ENCODE results near the gene GAPDH. TPM values are rescaled to one million over a fixed set of nuclear protein-coding genes. Genes with fewer than 3 reads are reported as not detected.

The GAPDH gene
- total RNA-seq, 5 donors from 2014 or later (not counting 1 experiment from before 2014, with no cell fraction given), result 500 to 643 (median 605) TPM

DNA sequence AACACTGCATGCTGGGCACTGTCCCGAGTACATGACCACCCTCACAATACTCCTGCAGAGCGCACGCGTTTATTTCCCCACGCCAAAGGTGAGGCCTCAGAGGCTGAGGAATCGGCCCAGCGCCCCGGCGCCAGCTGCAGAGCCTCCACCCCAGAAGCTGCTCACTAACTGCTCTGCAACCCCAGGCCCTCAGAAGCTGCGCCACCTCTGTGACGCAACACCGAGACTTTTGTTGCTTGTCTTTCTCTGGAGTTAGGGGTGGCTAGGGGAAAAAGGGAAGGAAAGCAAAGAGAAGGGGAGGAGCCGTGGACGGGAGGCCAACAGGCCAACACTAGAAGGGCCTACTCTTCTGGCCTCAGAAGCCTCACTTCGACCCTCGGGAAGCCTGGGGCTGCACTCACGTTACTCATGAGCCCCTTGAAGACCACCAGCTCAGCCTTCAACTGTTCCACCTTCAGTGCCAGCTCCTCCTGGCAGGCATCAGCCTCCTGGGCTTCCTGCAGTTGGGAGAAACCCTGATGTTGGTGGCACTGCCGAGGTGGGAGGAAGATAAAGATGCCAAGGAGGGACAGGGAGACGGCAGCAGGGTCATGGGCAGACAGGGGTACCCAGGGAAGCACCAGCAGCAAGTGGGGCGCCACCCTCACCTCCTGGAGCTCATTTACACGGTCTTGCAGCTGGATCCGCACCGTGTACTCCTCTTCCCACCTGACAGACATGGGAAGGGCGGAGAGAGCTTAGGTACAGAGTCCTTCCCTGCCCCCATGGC lies 16.2 kb downstream of the GAPDH start:
- Histone ChIP-seq H3K4me3 (ENCODE audit: control insufficient read depth in 1 of 2, extremely low read depth in 1 of 2, low read length in 1 of 2) (no peak overlapping the region), H3K9me3 (no peaks in the 10 kb centered on the region), H3K27ac (ENCODE audit: low read length) (no peak overlapping the region), H3K27me3 (replicated peaks in 1 of 2; ENCODE audit: control insufficient read depth in 2 of 2, extremely low read depth in 1 of 2, insufficient read depth in 2 of 2, low read length in 1 of 2) (no peaks in the 10 kb centered on the region), H3K36me3 (ENCODE audit: control insufficient read depth in 2 of 2, extremely low read depth in 1 of 2, insufficient read depth in 1 of 2, low read length in 1 of 2) (peaks cover 8 to 70% of the 10 kb centered on the region in 2 donors), H3K4me1 (ENCODE audit: control insufficient read depth in 1 of 2, extremely low read depth in 1 of 2, insufficient read depth in 2 of 2, low read length in 2 of 2) (peaks cover 17 to 50% of the 10 kb centered on the region in 2 experiments)
- ChIA-PET POLR2A (interaction anchor here in 1 of 2 donors (0.7 kb wide), 1 partner anchor 9 kb away, joined by 3 read pairs; no protein-coding TSS in a partner anchor), CTCF (interaction anchor here in 1 of 2 donors (0.6 kb wide), 1 partner anchor 89 kb away, joined by 4 read pairs; no protein-coding TSS in a partner anchor)
- H3K36me3 Mint-ChIP-seq, result peaks cover 25% of the 10 kb centered on the region
- H3K4me1 Mint-ChIP-seq, result peaks cover 38 to 49% (median 45%) of the 10 kb centered on the region in 3 donors
- no peak overlapping the region for H3K27ac Mint-ChIP-seq
- WGBS (ENCODE audit: insufficient coverage), result 88% methylated on average over 15 of the region's 24 CpGs
- H3K27me3 Mint-ChIP-seq, result no peaks in the 10 kb centered on the region
- ATAC-seq (replicated peaks in 1 of 4) (no peak), DNase-seq (no peak)
- no peak overlapping the region for H3K4me3 Mint-ChIP-seq
- H3K9me3 Mint-ChIP-seq, result no peaks in the 10 kb centered on the region

DNA sequence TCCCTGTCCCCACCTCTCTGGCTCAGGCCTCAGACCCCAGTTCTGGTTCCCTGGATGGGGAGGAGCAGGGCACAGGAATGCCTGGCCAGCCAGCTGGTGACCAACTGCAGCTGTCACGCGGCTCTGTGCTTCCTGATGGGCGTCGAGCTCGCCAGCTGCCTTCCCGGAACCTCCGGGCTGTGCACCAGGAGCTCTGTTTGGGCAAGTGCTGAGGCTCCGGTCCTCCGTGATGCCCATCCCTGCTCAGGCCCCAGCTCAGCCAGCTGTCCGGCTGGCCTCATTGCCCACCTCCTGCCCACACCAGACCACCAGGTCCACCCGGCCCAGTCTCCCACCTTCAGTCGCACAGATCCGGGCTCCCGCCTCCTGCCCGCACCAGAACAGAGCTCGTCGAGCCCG lies 16.7 kb downstream of the GAPDH start:
- H3K4me1 Mint-ChIP-seq, result peaks cover 38 to 49% (median 48%) of the 10 kb centered on the region in 3 donors
- no peak overlapping the region for H3K4me3 Mint-ChIP-seq
- Histone ChIP-seq H3K36me3 (ENCODE audit: control insufficient read depth in 2 of 2, extremely low read depth in 1 of 2, insufficient read depth in 1 of 2, low read length in 1 of 2) (peaks cover 8 to 64% of the 10 kb centered on the region in 2 donors), H3K9me3 (no peaks in the 10 kb centered on the region), H3K27me3 (replicated peaks in 1 of 2; ENCODE audit: control insufficient read depth in 2 of 2, extremely low read depth in 1 of 2, insufficient read depth in 2 of 2, low read length in 1 of 2) (no peaks in the 10 kb centered on the region), H3K4me3 (ENCODE audit: control insufficient read depth in 1 of 2, extremely low read depth in 1 of 2, low read length in 1 of 2) (no peak overlapping the region), H3K4me1 (ENCODE audit: control insufficient read depth in 1 of 2, extremely low read depth in 1 of 2, insufficient read depth in 2 of 2, low read length in 2 of 2) (peaks cover 17 to 50% of the 10 kb centered on the region in 2 experiments), H3K27ac (ENCODE audit: low read length) (no peak overlapping the region)
- ChIA-PET CTCF (interaction anchor here (0.6 to 1.4 kb wide), 3 partner anchors 20 to 90 kb away, joined by 3 to 4 read pairs (median 3); no protein-coding TSS in a partner anchor), POLR2A (interaction anchor here in 1 of 2 donors (0.7 kb wide), 1 partner anchor 10 kb away, joined by 3 read pairs; no protein-coding TSS in a partner anchor)
- DNase-seq, result no peak
- H3K9me3 Mint-ChIP-seq, result no peaks in the 10 kb centered on the region
- no peaks in the 10 kb centered on the region for H3K27me3 Mint-ChIP-seq
- peaks cover 20% of the 10 kb centered on the region for H3K36me3 Mint-ChIP-seq
- 96% methylated on average over 18 of the region's 18 CpGs for WGBS (ENCODE audit: insufficient coverage)
- no peak for ATAC-seq (replicated peaks in 1 of 4)
- no peak overlapping the region for H3K27ac Mint-ChIP-seq

DNA sequence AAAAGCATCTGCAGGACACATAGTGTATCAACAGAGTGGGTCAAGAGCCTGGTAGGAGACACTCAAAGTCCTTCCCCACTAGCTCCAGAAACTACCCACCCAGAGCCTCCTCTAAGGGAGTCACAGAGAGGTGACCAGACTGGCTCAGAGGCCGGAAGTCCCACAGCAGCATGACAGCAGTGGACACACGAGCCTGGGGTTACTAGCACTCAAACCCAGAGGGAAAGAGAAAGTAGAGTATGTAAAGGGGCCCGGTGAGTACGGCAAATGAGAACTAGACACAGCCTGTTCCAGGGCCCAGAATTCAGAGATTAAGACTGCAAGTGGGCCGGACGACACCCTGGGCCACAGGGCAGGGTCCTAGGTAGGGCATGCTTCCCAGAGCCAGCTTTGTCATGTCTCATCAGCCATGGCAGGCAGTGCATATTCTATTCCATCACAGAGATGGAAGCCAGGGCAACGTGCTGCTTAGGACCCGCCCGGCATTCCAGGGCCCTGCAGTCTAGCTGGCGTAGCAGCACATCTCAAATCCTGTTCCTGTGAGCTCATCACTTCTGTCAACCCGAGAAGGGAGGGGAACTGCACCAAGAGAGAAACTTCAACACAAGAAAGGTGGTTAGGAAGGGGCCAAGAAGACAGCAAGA lies 17.3 kb downstream of the GAPDH start:
- Histone ChIP-seq H3K9me3 (no peaks in the 10 kb centered on the region), H3K27me3 (replicated peaks in 1 of 2; ENCODE audit: control insufficient read depth in 2 of 2, extremely low read depth in 1 of 2, insufficient read depth in 2 of 2, low read length in 1 of 2) (no peaks in the 10 kb centered on the region), H3K4me1 (ENCODE audit: control insufficient read depth in 1 of 2, extremely low read depth in 1 of 2, insufficient read depth in 2 of 2, low read length in 2 of 2) (peaks cover 17 to 54% of the 10 kb centered on the region in 2 experiments), H3K36me3 (ENCODE audit: control insufficient read depth in 2 of 2, extremely low read depth in 1 of 2, insufficient read depth in 1 of 2, low read length in 1 of 2) (peaks cover 8 to 63% of the 10 kb centered on the region in 2 donors), H3K4me3 (ENCODE audit: control insufficient read depth in 1 of 2, extremely low read depth in 1 of 2, low read length in 1 of 2) (no peak overlapping the region), H3K27ac (ENCODE audit: low read length) (no peak overlapping the region)
- ATAC-seq (replicated peaks in 1 of 4) (no peak), DNase-seq (no peak)
- 100% methylated on average over 5 of the region's 11 CpGs for WGBS (ENCODE audit: insufficient coverage)
- Mint-ChIP-seq H3K36me3 (peaks cover 17% of the 10 kb centered on the region), H3K4me3 (no peak overlapping the region), H3K27ac (peak overlapping the region in 1 of 2 donors; percentile 69), H3K9me3 (no peaks in the 10 kb centered on the region), H3K4me1 (peaks cover 43 to 53% (median 52%) of the 10 kb centered on the region in 3 donors), H3K27me3 (no peaks in the 10 kb centered on the region)
- POLR2A ChIA-PET, result interaction anchor here in 1 of 2 donors (0.5 kb wide), 1 partner anchor 52 kb away, joined by 3 read pairs; no protein-coding TSS in a partner anchor
- CTCF ChIA-PET, result interaction anchor here (0.6 to 1.9 kb wide), 3 partner anchors 13 to 28 kb away, joined by 3 to 6 read pairs (median 3); no protein-coding TSS in a partner anchor

DNA sequence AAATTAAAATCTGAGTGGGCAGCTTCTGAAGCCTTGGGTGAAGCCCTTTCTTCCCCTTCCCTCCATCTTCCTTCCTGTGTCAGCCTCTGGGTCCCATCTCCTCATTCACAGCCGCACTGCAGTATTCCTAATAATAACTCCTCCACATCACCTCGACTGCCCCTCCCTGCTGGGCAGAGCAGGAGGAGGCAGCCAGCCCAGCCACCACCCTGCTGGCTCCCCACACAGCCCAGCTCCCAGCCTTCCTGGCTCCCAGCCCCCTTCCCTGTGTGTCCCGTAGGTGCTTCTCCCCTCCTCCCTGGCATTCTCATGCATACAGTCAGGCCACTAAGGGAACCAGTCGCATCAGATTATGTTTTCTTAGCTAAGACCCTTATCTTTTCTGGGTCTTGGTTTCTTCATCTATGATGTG lies 17.8 kb downstream of the GAPDH start:
- ChIA-PET CTCF (interaction anchor here (0.8 to 2.6 kb wide), 4 partner anchors 13 to 35 kb away, joined by 3 to 13 read pairs (median 4); no protein-coding TSS in a partner anchor), POLR2A (interaction anchor here in 1 of 2 donors (0.5 kb wide), 1 partner anchor 53 kb away, joined by 3 read pairs; no protein-coding TSS in a partner anchor)
- Mint-ChIP-seq H3K36me3 (peaks cover 12% of the 10 kb centered on the region), H3K4me1 (peaks cover 47 to 57% (median 56%) of the 10 kb centered on the region in 3 donors), H3K9me3 (no peaks in the 10 kb centered on the region), H3K27me3 (no peaks in the 10 kb centered on the region), H3K27ac (no peak overlapping the region), H3K4me3 (peak overlapping the region in 1 of 3 donors; percentile 93)
- Histone ChIP-seq H3K36me3 (ENCODE audit: control insufficient read depth in 2 of 2, extremely low read depth in 1 of 2, insufficient read depth in 1 of 2, low read length in 1 of 2) (peaks cover 8 to 61% of the 10 kb centered on the region in 2 donors), H3K9me3 (no peaks in the 10 kb centered on the region), H3K4me1 (ENCODE audit: control insufficient read depth in 1 of 2, extremely low read depth in 1 of 2, insufficient read depth in 2 of 2, low read length in 2 of 2) (peaks cover 17 to 59% of the 10 kb centered on the region in 2 experiments), H3K4me3 (ENCODE audit: control insufficient read depth in 1 of 2, extremely low read depth in 1 of 2, low read length in 1 of 2) (no peak overlapping the region), H3K27me3 (replicated peaks in 1 of 2; ENCODE audit: control insufficient read depth in 2 of 2, extremely low read depth in 1 of 2, insufficient read depth in 2 of 2, low read length in 1 of 2) (no peaks in the 10 kb centered on the region), H3K27ac (ENCODE audit: low read length) (no peak overlapping the region)
- no peak for DNase-seq
- ATAC-seq (replicated peaks in 1 of 4), result no peak
- WGBS (ENCODE audit: insufficient coverage), result 96% methylated on average over 4 of the region's 4 CpGs

DNA sequence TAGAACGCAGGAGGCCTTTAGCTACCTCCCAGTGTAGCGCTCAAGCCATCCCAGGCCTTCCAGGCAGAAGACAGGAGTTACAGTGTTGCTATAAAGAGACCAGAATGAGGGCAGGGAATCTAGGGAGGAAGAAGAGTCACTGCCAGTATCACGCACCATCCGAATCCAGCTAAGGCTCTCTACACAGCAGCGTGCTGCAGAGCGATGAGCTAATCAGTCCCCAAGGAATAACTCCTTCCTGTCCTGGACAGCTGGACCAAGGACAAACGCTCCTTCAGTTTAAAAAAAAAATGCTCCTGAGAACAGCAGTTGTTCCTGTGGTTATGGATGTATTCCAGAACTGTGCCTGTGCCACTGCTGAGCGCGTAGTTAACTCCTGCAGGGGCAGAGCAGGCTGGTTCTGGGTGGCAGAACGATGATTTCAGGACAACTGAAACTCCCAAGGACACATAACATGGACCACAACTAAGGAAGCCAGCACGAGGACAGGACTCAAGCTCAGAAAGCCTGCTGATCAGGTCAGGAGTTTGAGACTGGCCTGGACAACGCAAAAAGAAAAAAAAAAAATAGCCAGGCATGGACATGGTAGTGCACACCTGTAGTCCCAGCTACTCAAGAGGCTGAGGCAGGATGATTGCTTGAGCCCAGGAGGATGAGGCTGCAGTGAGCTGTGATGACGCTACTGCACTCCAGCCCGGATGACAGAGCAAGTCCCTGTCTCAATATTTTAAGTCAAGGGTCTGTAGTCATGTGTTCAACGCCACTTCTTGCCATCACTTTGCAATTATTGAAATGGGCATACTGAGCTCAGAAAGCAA lies 18.9 kb downstream of the GAPDH start:
- no peak for ATAC-seq (replicated peaks in 1 of 4)
- H3K4me1 ChIP-seq (ENCODE audit: control insufficient read depth in 1 of 2, extremely low read depth in 1 of 2, insufficient read depth in 2 of 2, low read length in 2 of 2), result peaks cover 17 to 69% of the 10 kb centered on the region in 2 experiments
- ChIA-PET CTCF (interaction anchor here (0.5 to 2.6 kb wide), 9 partner anchors 13 to 319 kb away, joined by 3 to 13 read pairs (median 3); no protein-coding TSS in a partner anchor), POLR2A (interaction anchor here in 1 of 2 donors (0.6 to 0.9 kb wide), 4 partner anchors 68 to 1383 kb away, joined by 3 to 5 read pairs (median 4); no protein-coding TSS in a partner anchor)
- Mint-ChIP-seq H3K36me3 (peaks cover 6% of the 10 kb centered on the region), H3K27ac (peak overlapping the region in 1 of 2 donors; percentile 58), H3K9me3 (no peaks in the 10 kb centered on the region), H3K4me3 (peak overlapping the region; percentile 39 to 93 (median 41)), H3K4me1 (peaks cover 53 to 62% (median 56%) of the 10 kb centered on the region in 3 donors), H3K27me3 (no peaks in the 10 kb centered on the region)
- no peaks in the 10 kb centered on the region for H3K27me3 ChIP-seq (replicated peaks in 1 of 2; ENCODE audit: control insufficient read depth in 2 of 2, extremely low read depth in 1 of 2, insufficient read depth in 2 of 2, low read length in 1 of 2)
- no peaks in the 10 kb centered on the region for H3K9me3 ChIP-seq
- no peak overlapping the region for H3K27ac ChIP-seq (ENCODE audit: low read length)
- no peak for DNase-seq
- peaks cover 2 to 50% of the 10 kb centered on the region in 2 donors for H3K36me3 ChIP-seq (ENCODE audit: control insufficient read depth in 2 of 2, extremely low read depth in 1 of 2, insufficient read depth in 1 of 2, low read length in 1 of 2)
- 94% methylated on average over 10 of the region's 15 CpGs for WGBS (ENCODE audit: insufficient coverage)
- H3K4me3 ChIP-seq (ENCODE audit: control insufficient read depth in 1 of 2, extremely low read depth in 1 of 2, low read length in 1 of 2), result no peak overlapping the region

Data from T-cell (primary cell).